ENCODE results near the gene DENND1C. TPM values are rescaled to one million over a fixed set of nuclear protein-coding genes. Genes with fewer than 3 reads are reported as not detected.

Gene DENND1C
- total and polyA plus RNA-seq, 2 donors from 2014 or later = 2.6 to 8.2 TPM

GRCh38 chr19:6459262-6460098 lies 22.1 kb downstream of the DENND1C start, which contains the start of gene SLC25A23:
TSS of gene SLC25A23 (minus strand) at chr19:6459792. CDS start at chr19:6459628, 164 bp downstream.
- H3K36me3 ChIP-seq (ENCODE audit: control insufficient read depth in 2 of 3, insufficient read depth in 3 of 3, low read length in 3 of 3) = peaks cover 0 to 10% (median under 1%) of the 10 kb centered on the region in 3 donors
- peak within 1 kb of the TSS; percentile 60 to 67 (median 61) for H3K9ac ChIP-seq (ENCODE audit: low read length in 3 of 3)
- DNase-seq (peak; percentile 87 to 92 (median 91)), FAIRE-seq (no peak)
- peak within 1 kb of the TSS; percentile 88 to 91 for H3K27ac ChIP-seq (ENCODE audit: low read depth in 2 of 2, low read length in 2 of 2)
- H3K4me3 ChIP-seq (ENCODE audit: low read length in 3 of 3) = peak within 1 kb of the TSS; percentile 77 to 94 (median 88)
- H3K9me3 ChIP-seq (ENCODE audit: control insufficient read depth in 2 of 3, insufficient read depth in 1 of 3, low read length in 3 of 3) = no peaks in the 10 kb centered on the region
- intact Hi-C loops (cut with DNase I) = no loop called here
- no peaks in the 10 kb centered on the region for H3K27me3 ChIP-seq (ENCODE audit: control insufficient read depth, insufficient read depth, low read length)
- H3K4me1 ChIP-seq (ENCODE audit: control insufficient read depth in 2 of 3, insufficient read depth in 2 of 3, low read depth in 1 of 3, low read length in 3 of 3) = peaks cover 0 to 11% (median 3%) of the 10 kb centered on the region in 3 donors
- TF ChIP-seq CTCF (IDR thresholded peaks at IDR 0.05; ENCODE audit: borderline replicate concordance, extremely low read depth, insufficient read depth) = no peak

- FAIRE-seq (no peak), DNase-seq (peak in 2 of 5 donors; percentile 20 to 24)
- intact Hi-C loops (cut with DNase I) = no loop called here
These were observed 22.8 kb downstream of the DENND1C start for GRCh38 chr19:6458695-6459261.

GRCh38 chr19:6457958-6458694 lies 23.5 kb downstream of the DENND1C start:
- intact Hi-C loops (cut with DNase I) = no loop called here
- FAIRE-seq = no peak
- no peak for TF ChIP-seq CTCF (IDR thresholded peaks at IDR 0.05; ENCODE audit: borderline replicate concordance, extremely low read depth, insufficient read depth)
- Histone ChIP-seq H3K9me3 (ENCODE audit: control insufficient read depth in 2 of 3, insufficient read depth in 1 of 3, low read length in 3 of 3) (no peaks in the 10 kb centered on the region), H3K27ac (ENCODE audit: low read depth in 2 of 2, low read length in 2 of 2) (no peak overlapping the region), H3K27me3 (ENCODE audit: control insufficient read depth, insufficient read depth, low read length) (no peaks in the 10 kb centered on the region), H3K4me1 (ENCODE audit: control insufficient read depth in 2 of 3, insufficient read depth in 2 of 3, low read depth in 1 of 3, low read length in 3 of 3) (peaks cover 0 to 11% (median 3%) of the 10 kb centered on the region in 3 donors), H3K4me3 (ENCODE audit: low read length in 3 of 3) (peak overlapping the region in 1 of 3 donors; percentile 88), H3K36me3 (ENCODE audit: control insufficient read depth in 2 of 3, insufficient read depth in 3 of 3, low read length in 3 of 3) (peaks cover 6 to 21% (median 7%) of the 10 kb centered on the region in 3 donors), H3K9ac (ENCODE audit: low read length in 3 of 3) (peak overlapping the region in 1 of 3 donors; percentile 61)
- peak in 2 of 5 donors; percentile 14 to 50 for DNase-seq

More at GRCh38 chr19:6458695-6459261, 22.8 kb downstream of the DENND1C start:
- no peaks in the 10 kb centered on the region for H3K9me3 ChIP-seq (ENCODE audit: control insufficient read depth in 2 of 3, insufficient read depth in 1 of 3, low read length in 3 of 3)
- TF ChIP-seq CTCF (IDR thresholded peaks at IDR 0.05; ENCODE audit: borderline replicate concordance, extremely low read depth, insufficient read depth) = no peak
- H3K9ac ChIP-seq (ENCODE audit: low read length in 3 of 3) = peak overlapping the region in 2 of 3 donors; percentile 13 to 61
- H3K4me3 ChIP-seq (ENCODE audit: low read length in 3 of 3) = peak overlapping the region; percentile 56 to 88 (median 70)
- no peak overlapping the region for H3K27ac ChIP-seq (ENCODE audit: low read depth in 2 of 2, low read length in 2 of 2)
- H3K36me3 ChIP-seq (ENCODE audit: control insufficient read depth in 2 of 3, insufficient read depth in 3 of 3, low read length in 3 of 3) = peaks cover 3 to 17% (median 6%) of the 10 kb centered on the region in 3 donors
- peaks cover 0 to 11% (median 3%) of the 10 kb centered on the region in 3 donors for H3K4me1 ChIP-seq (ENCODE audit: control insufficient read depth in 2 of 3, insufficient read depth in 2 of 3, low read depth in 1 of 3, low read length in 3 of 3)
- H3K27me3 ChIP-seq (ENCODE audit: control insufficient read depth, insufficient read depth, low read length) = no peaks in the 10 kb centered on the region
